ENCODE results near the gene SPOCK2. TPM values are rescaled to one million over a fixed set of nuclear protein-coding genes. Genes with fewer than 3 reads are reported as not detected.

SPOCK2 gene
- total and polyA plus RNA-seq, 4 donors: 24.1 to 103 (median 60.1) TPM

DNA sequence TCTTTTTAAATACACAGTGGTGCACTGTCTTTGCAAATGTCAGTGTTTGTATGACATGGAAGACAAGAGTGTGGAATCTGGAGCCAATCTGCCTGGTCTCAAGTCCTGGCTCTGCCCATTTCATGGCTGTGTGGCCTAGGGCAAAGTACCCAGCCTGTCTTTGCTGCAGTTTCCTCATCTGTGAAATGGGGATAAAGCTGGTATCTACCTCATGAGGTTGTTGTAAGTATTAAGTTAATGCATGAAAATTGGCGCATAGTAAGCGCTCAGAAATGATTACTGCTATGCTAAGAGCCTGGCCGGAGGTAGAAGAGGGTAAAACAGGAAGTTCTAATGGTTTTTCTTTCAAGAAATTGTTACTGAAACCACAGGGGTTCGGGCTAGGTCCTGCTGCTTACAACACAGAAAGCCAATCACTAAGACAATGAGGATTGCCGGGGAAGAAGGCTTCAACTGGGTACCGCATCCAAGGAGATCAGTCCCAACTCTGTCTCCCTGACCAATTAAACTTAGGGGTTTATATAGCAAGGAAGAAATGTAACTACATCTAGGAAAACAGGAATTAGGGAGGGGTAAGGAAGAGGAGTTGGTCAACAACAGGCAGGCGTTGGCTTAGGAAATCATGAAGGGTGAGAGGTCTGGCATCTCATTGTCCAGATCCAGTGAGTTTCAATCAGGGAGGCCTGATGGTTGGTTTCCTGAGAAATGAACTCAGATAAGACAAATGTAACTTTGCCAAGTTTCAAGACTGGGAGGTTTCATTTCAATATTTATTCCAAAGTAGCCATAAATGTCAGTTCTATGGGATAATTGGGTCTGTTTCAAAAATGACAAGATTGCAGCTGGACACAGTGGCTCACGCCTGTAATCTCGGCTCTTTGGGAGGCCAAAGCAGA is 67.2 kb downstream of the SPOCK2 start:
- Histone ChIP-seq H3K36me3 (ENCODE audit: control insufficient read depth in 4 of 4, insufficient read depth in 4 of 4, low read length in 4 of 4) (no peaks in the 10 kb centered on the region), H3K4me1 (ENCODE audit: control insufficient read depth in 5 of 5, insufficient read depth in 5 of 5, low read length in 5 of 5) (peaks cover 0 to 45% (median 19%) of the 10 kb centered on the region in 5 donors), H3K9me3 (ENCODE audit: control insufficient read depth in 4 of 4, insufficient read depth in 3 of 4, low read length in 3 of 4) (no peaks in the 10 kb centered on the region), H3K27ac (ENCODE audit: low read depth in 1 of 2, low read length in 1 of 2) (no peak overlapping the region), H3K4me3 (no peak overlapping the region), H3K9ac (ENCODE audit: insufficient read depth in 1 of 2, low read length in 2 of 2) (no peak overlapping the region), H3K27me3 (ENCODE audit: control insufficient read depth in 3 of 3, insufficient read depth in 3 of 3, low read length in 2 of 3) (no peaks in the 10 kb centered on the region)
- DNase-seq (peak; percentile 59 to 90 (median 87)), ATAC-seq (ENCODE audit: insufficient read depth, low FRiP score) (no peak)
- 49 to 65% methylated on average over 9 of the region's 9 CpGs for WGBS, 2 donors
- TF ChIP-seq, protein P1, sequence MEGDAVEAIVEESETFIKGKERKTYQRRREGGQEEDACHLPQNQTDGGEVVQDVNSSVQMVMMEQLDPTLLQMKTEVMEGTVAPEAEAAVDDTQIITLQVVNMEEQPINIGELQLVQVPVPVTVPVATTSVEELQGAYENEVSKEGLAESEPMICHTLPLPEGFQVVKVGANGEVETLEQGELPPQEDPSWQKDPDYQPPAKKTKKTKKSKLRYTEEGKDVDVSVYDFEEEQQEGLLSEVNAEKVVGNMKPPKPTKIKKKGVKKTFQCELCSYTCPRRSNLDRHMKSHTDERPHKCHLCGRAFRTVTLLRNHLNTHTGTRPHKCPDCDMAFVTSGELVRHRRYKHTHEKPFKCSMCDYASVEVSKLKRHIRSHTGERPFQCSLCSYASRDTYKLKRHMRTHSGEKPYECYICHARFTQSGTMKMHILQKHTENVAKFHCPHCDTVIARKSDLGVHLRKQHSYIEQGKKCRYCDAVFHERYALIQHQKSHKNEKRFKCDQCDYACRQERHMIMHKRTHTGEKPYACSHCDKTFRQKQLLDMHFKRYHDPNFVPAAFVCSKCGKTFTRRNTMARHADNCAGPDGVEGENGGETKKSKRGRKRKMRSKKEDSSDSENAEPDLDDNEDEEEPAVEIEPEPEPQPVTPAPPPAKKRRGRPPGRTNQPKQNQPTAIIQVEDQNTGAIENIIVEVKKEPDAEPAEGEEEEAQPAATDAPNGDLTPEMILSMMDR (IDR thresholded peaks at IDR 0.05; ENCODE audit: control extremely low read depth, extremely low read depth): no peak

DNA sequence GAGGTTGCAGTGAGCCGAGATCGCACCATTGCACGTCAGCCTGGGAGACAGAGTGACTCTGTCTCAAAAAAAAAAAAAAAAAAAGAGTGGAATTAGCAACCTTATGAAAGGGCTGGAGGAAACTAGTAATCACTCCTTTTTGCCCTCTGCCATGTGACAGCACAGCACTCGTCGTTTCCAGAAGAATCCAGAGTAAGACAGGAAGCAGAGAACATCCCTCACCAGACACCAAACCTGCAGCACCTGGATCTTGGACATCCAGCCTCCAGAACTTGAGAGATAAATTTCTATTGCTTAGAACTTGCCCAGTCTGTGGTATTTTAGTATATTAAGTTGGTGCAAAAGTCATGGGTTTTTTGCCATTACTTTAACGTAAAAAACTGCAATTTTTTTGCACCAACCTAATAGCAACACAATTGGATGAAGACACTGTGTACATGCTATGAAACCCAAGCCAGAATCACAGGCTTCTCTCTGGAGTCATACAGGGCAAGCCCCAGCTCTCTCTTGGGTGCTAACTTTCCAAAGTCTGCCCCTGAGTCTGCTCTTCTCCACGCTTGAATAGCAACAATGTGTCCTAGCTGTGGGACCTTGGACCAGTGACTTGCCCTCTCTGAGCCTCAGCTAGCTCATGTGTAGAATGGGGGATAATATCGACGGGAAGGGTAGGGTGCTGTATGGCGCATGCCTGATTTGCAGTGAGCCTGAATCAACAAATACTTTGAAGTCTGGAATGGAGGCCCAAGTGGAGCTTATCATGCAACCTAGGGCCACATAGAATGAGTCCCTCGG is 69.1 kb downstream of the SPOCK2 start:
- Histone ChIP-seq H3K9me3 (ENCODE audit: control insufficient read depth in 4 of 4, insufficient read depth in 3 of 4, low read length in 3 of 4) (no peaks in the 10 kb centered on the region), H3K4me3 (no peak overlapping the region), H3K9ac (ENCODE audit: insufficient read depth in 1 of 2, low read length in 2 of 2) (no peak overlapping the region), H3K27ac (ENCODE audit: low read depth in 1 of 2, low read length in 1 of 2) (no peak overlapping the region), H3K4me1 (ENCODE audit: control insufficient read depth in 5 of 5, insufficient read depth in 5 of 5, low read length in 5 of 5) (peaks cover 0 to 35% (median 17%) of the 10 kb centered on the region in 5 donors), H3K27me3 (ENCODE audit: control insufficient read depth in 3 of 3, insufficient read depth in 3 of 3, low read length in 2 of 3) (no peaks in the 10 kb centered on the region), H3K36me3 (ENCODE audit: control insufficient read depth in 4 of 4, insufficient read depth in 4 of 4, low read length in 4 of 4) (no peaks in the 10 kb centered on the region)
- WGBS, 2 donors: 88 to 92% methylated on average over 11 of the region's 11 CpGs
- ATAC-seq (ENCODE audit: insufficient read depth, low FRiP score) (no peak), DNase-seq (no peak)
- TF ChIP-seq, protein P1 (IDR thresholded peaks at IDR 0.05; ENCODE audit: control extremely low read depth, extremely low read depth): no peak

DNA sequence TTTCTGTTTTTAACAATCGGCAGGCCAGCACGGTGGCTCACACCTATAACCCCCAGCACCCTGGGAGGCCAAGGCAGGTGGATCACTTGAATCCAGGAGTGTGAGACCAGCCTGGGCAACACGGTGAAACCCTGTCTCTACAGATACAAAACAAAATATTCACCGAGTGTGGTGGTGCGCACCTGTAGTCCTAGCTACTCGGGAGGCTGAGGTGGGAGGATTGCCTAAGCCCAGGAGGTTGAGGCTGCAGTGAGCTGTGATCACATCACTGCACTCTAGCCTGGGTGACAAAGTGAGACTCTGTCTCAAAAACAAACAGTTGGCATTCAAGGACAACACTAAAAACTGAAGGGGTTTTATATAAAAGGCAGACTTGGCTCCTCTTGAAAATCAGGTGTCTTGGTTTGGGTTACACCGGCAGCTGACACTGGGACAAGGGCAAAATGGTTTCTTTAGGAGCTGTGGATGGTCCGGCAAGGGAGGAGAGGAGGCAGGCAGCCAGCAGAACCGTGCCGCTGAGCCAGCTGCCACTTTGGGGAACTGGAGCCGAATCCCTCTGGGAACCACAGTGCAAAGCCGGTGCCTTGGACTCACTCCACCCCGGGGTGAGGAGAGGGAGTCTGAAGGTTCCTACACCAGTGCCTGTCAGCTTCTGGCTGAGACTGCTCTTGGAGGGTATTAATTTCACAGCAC is 71.6 kb downstream of the SPOCK2 start:
- Histone ChIP-seq H3K9me3 (ENCODE audit: control insufficient read depth in 4 of 4, insufficient read depth in 3 of 4, low read length in 3 of 4) (no peaks in the 10 kb centered on the region), H3K4me3 (no peak overlapping the region), H3K27ac (ENCODE audit: low read depth in 1 of 2, low read length in 1 of 2) (peak overlapping the region in 1 of 2 donors; percentile 55), H3K36me3 (ENCODE audit: control insufficient read depth in 4 of 4, insufficient read depth in 4 of 4, low read length in 4 of 4) (no peaks in the 10 kb centered on the region), H3K4me1 (ENCODE audit: control insufficient read depth in 5 of 5, insufficient read depth in 5 of 5, low read length in 5 of 5) (peaks cover 2 to 39% (median 20%) of the 10 kb centered on the region in 5 donors), H3K9ac (ENCODE audit: insufficient read depth in 1 of 2, low read length in 2 of 2) (no peak overlapping the region), H3K27me3 (ENCODE audit: control insufficient read depth in 3 of 3, insufficient read depth in 3 of 3, low read length in 2 of 3) (no peaks in the 10 kb centered on the region)
- ATAC-seq (ENCODE audit: insufficient read depth, low FRiP score): no peak
- 71 to 88% methylated on average over 13 of the region's 13 CpGs for WGBS, 2 donors
- no peak for DNase-seq
- TF ChIP-seq, protein P1 (IDR thresholded peaks at IDR 0.05; ENCODE audit: control extremely low read depth, extremely low read depth): no peak
